Brain microvascular endothelial cell (primary cell): Measurements from ENCODE around the gene C1QTNF5.

ENCODE experiments used
- DNase-seq: peaks from one replicate; pipeline ENCODE4 v3.0.0-alpha.2; 2020
- H3K27ac ChIP-seq: fragments of 250-450 bp; sonication (Bioruptor Pico); 2 replicates; pipeline ENCODE4 v1.5.1; 2020; ENCODE audit warnings: mild to moderate bottlenecking, moderate library complexity
- H3K27me3 ChIP-seq: fragments of 250-450 bp; sonication (Bioruptor Pico); replicated peaks from 2 replicates; pipeline ENCODE4 v1.5.1; 2020; ENCODE audit warnings: mild to moderate bottlenecking
- H3K36me3 ChIP-seq: fragments of 250-450 bp; sonication (Bioruptor Pico); replicated peaks from 2 replicates; pipeline ENCODE4 v1.5.1; 2020; ENCODE audit warnings: mild to moderate bottlenecking
- H3K4me3 ChIP-seq: 2 replicates; pipeline ENCODE4 v1.5.1; 2011; ENCODE audit warnings: low read depth, mild to moderate bottlenecking, control low read depth, low read length, moderate library complexity
- CTCF ChIP-seq: IDR thresholded peaks from 2 replicates; pipeline ENCODE4 v1.5.1; 2011; ENCODE audit warnings: low read depth, mild to moderate bottlenecking, moderate library complexity, low read length, control low read depth, inconsistent platforms; ENCODE audit errors: missing control alignments
- in situ Hi-C: cut with HindIII; loops from 2 replicates; pipeline ENCODE4 v1.10.0; 2017; ENCODE audit warnings: low sequenced_read_pairs, low pct_ligation_motif_present

Gene C1QTNF5

GRCh38 chr11:119347242-119347641 is 6.6 kb upstream of the C1QTNF5 start:
- H3K27me3 ChIP-seq = peaks cover 6% of the 10 kb centered on the region
- H3K4me3 ChIP-seq = no peak overlapping the region
- DNase-seq = no peak
- H3K27ac ChIP-seq = no peak overlapping the region
- H3K36me3 ChIP-seq = no peaks in the 10 kb centered on the region
- in situ Hi-C loops = no loop called here
- TF ChIP-seq CTCF = no peak

- H3K4me3 ChIP-seq = no peak within 1 kb of the TSS
- in situ Hi-C loops = no loop called here
- no peaks in the 10 kb centered on the region for H3K36me3 ChIP-seq
- TF ChIP-seq CTCF = no peak
- peaks cover 6% of the 10 kb centered on the region for H3K27me3 ChIP-seq
- DNase-seq = no peak
- H3K27ac ChIP-seq = no peak within 1 kb of the TSS
Measured at GRCh38 chr11:119346605-119347004, 5.9 kb upstream of the C1QTNF5 start, which contains the start of gene MFRP. Gene MFRP (minus strand): TSS chr11:119346705. CDS start chr11:119346513, 192 bp downstream.

GRCh38 chr11:119345685-119346084 is 5.0 kb upstream of the C1QTNF5 start:
- in situ Hi-C loops = no loop called here
- TF ChIP-seq CTCF = no peak
- peaks cover 15% of the 10 kb centered on the region for H3K27me3 ChIP-seq
- DNase-seq = no peak
- H3K36me3 ChIP-seq = no peaks in the 10 kb centered on the region
- H3K4me3 ChIP-seq = no peak overlapping the region
- no peak overlapping the region for H3K27ac ChIP-seq

GRCh38 chr11:119344291-119345010 is 3.8 kb upstream of the C1QTNF5 start:
- in situ Hi-C loops = no loop called here
- Histone ChIP-seq H3K36me3 (no peaks in the 10 kb centered on the region), H3K4me3 (no peak overlapping the region), H3K27ac (no peak overlapping the region), H3K27me3 (peaks cover 18% of the 10 kb centered on the region)
- no peak for TF ChIP-seq CTCF
- DNase-seq = no peak

- no peaks in the 10 kb centered on the region for H3K36me3 ChIP-seq
- in situ Hi-C loops = no loop called here
- TF ChIP-seq CTCF = no peak
- no peak for DNase-seq
- no peak overlapping the region for H3K4me3 ChIP-seq
- H3K27ac ChIP-seq = no peak overlapping the region
- H3K27me3 ChIP-seq = peaks cover 18% of the 10 kb centered on the region
Measured at GRCh38 chr11:119343726-119344125, 3.0 kb upstream of the C1QTNF5 start.
